Stimulated activated naive CD4-positive, alpha-beta T cell treated with Interleukin-2 at 50 U/mL for 16 hours (primary cell): ENCODE data around the gene CLEC18A.
"Not testable (repeated sequence)": the region's sequence is repeated elsewhere in the genome, so short reads cannot be mapped to it uniquely, and the experiment has no call there.

ENCODE experiments used
- DNase-seq: peaks from one replicate; lab custom pipeline; 2025; lab: John Stamatoyannopoulos, UW

CLEC18A gene

GRCh38 chr16:69951017-69951671, at the start of gene CLEC18A:
TSS of gene CLEC18A (plus strand) at chr16:69951334. CDS start at chr16:69951367, 33 bp downstream.
- DNase-seq: not testable (repeated sequence)

GRCh38 chr16:69903865-69904415, 47.2 kb upstream of the CLEC18A start:
- DNase-seq: no peak

GRCh38 chr16:69904495-69905170, 46.5 kb upstream of the CLEC18A start:
- DNase-seq: no peak

GRCh38 chr16:69905171-69905555, 46.0 kb upstream of the CLEC18A start:
- no peak for DNase-seq

GRCh38 chr16:69906838-69907401, 44.2 kb upstream of the CLEC18A start:
- no peak for DNase-seq

- DNase-seq: no peak
These were observed 42.1 kb upstream of the CLEC18A start for GRCh38 chr16:69909043-69909442.

- no peak for DNase-seq
These were observed 41.4 kb upstream of the CLEC18A start for GRCh38 chr16:69909760-69910159.

GRCh38 chr16:69910964-69911363, 40.2 kb upstream of the CLEC18A start:
- DNase-seq: no peak

GRCh38 chr16:69916462-69916861, 34.7 kb upstream of the CLEC18A start:
- no peak for DNase-seq

- DNase-seq: no peak
These were observed 33.8 kb upstream of the CLEC18A start for GRCh38 chr16:69917311-69917710.

GRCh38 chr16:69917739-69918138, 33.4 kb upstream of the CLEC18A start:
- no peak for DNase-seq

- no peak for DNase-seq
These were observed 32.9 kb upstream of the CLEC18A start for GRCh38 chr16:69918241-69918640.

GRCh38 chr16:69921127-69921526, 30.0 kb upstream of the CLEC18A start:
- no peak for DNase-seq

GRCh38 chr16:69922200-69922599, 28.9 kb upstream of the CLEC18A start:
- DNase-seq: no peak

- DNase-seq: no peak
These were observed 26.9 kb upstream of the CLEC18A start for GRCh38 chr16:69924041-69924775.

GRCh38 chr16:69924777-69925191, 26.4 kb upstream of the CLEC18A start:
- no peak for DNase-seq

- DNase-seq: no peak
These were observed 25.8 kb upstream of the CLEC18A start for GRCh38 chr16:69925311-69925710.

GRCh38 chr16:69926241-69926640, 24.9 kb upstream of the CLEC18A start:
- no peak for DNase-seq

GRCh38 chr16:69927056-69927757, 23.9 kb upstream of the CLEC18A start:
- DNase-seq: no peak

GRCh38 chr16:69928856-69929400, 22.2 kb upstream of the CLEC18A start:
- DNase-seq: no peak

- no peak for DNase-seq
These were observed 21.7 kb upstream of the CLEC18A start for GRCh38 chr16:69929480-69929879.
